Measurements from ENCODE around the gene PKD1. TPM values are rescaled to one million over a fixed set of nuclear protein-coding genes. Genes with fewer than 3 reads are reported as not detected.

Gene PKD1
- total RNA-seq, 1 donor from 2014 or later: 183 TPM

- no peaks in the 10 kb centered on the region for H3K36me3 Mint-ChIP-seq
- TF ChIP-seq CTCF (IDR thresholded peaks at IDR 0.05; ENCODE audit: unreplicated experiment): no peak
- H3K4me3 Mint-ChIP-seq: peak overlapping the region; percentile 96
- H3K9me3 Mint-ChIP-seq: no peaks in the 10 kb centered on the region
- no peaks in the 10 kb centered on the region for H3K27me3 Mint-ChIP-seq (ENCODE audit: low read depth)
- peak overlapping the region; percentile 94 for H3K27ac Mint-ChIP-seq
- peaks cover 38% of the 10 kb centered on the region for H3K4me1 Mint-ChIP-seq
- DNase-seq (ENCODE audit: low spot score in 2 of 2, unreplicated experiment in 2 of 2): no peak
Measured at GRCh38 chr16:2156849-2157224, 21.1 kb upstream of the PKD1 start.

- H3K27me3 Mint-ChIP-seq (ENCODE audit: low read depth): no peaks in the 10 kb centered on the region
- peak overlapping the region; percentile 96 for H3K4me3 Mint-ChIP-seq
- no peaks in the 10 kb centered on the region for H3K9me3 Mint-ChIP-seq
- no peak for TF ChIP-seq CTCF (IDR thresholded peaks at IDR 0.05; ENCODE audit: unreplicated experiment)
- DNase-seq (ENCODE audit: low spot score in 2 of 2, unreplicated experiment in 2 of 2): peak in 1 of 2 experiments; percentile 50
- H3K36me3 Mint-ChIP-seq: peaks cover 2% of the 10 kb centered on the region
- H3K27ac Mint-ChIP-seq: peak overlapping the region; percentile 94
- peaks cover 45% of the 10 kb centered on the region for H3K4me1 Mint-ChIP-seq
Measured at GRCh38 chr16:2155977-2156848, 20.5 kb upstream of the PKD1 start.

- H3K4me1 Mint-ChIP-seq: peaks cover 52% of the 10 kb centered on the region
- H3K9me3 Mint-ChIP-seq: no peaks in the 10 kb centered on the region
- DNase-seq (ENCODE audit: low spot score in 2 of 2, unreplicated experiment in 2 of 2): peak; percentile 95 to 97
- peaks cover 4% of the 10 kb centered on the region for H3K36me3 Mint-ChIP-seq
- H3K4me3 Mint-ChIP-seq: peak within 1 kb of the TSS; percentile 96
- TF ChIP-seq CTCF (IDR thresholded peaks at IDR 0.05; ENCODE audit: unreplicated experiment): no peak
- no peaks in the 10 kb centered on the region for H3K27me3 Mint-ChIP-seq (ENCODE audit: low read depth)
- H3K27ac Mint-ChIP-seq: peak within 1 kb of the TSS; percentile 94
Measured at GRCh38 chr16:2155091-2155950, 19.6 kb upstream of the PKD1 start, which contains the start of gene TRAF7. TSS of gene TRAF7 (plus strand) at chr16:2155782. CDS start at chr16:2163921, 8,139 bp downstream.

GRCh38 chr16:2154533-2155090, 18.9 kb upstream of the PKD1 start:
- Mint-ChIP-seq H3K9me3 (no peaks in the 10 kb centered on the region), H3K4me1 (peaks cover 59% of the 10 kb centered on the region), H3K36me3 (peaks cover 4% of the 10 kb centered on the region), H3K27me3 (ENCODE audit: low read depth) (no peaks in the 10 kb centered on the region), H3K4me3 (peak overlapping the region; percentile 89), H3K27ac (peak overlapping the region; percentile 87)
- peak in 1 of 2 experiments; percentile 54 for DNase-seq (ENCODE audit: low spot score in 2 of 2, unreplicated experiment in 2 of 2)
- no peak for TF ChIP-seq CTCF (IDR thresholded peaks at IDR 0.05; ENCODE audit: unreplicated experiment)

- Mint-ChIP-seq H3K27me3 (ENCODE audit: low read depth) (no peaks in the 10 kb centered on the region), H3K36me3 (peaks cover 4% of the 10 kb centered on the region), H3K27ac (peak overlapping the region; percentile 87), H3K4me3 (peak overlapping the region; percentile 89), H3K9me3 (no peaks in the 10 kb centered on the region), H3K4me1 (peaks cover 64% of the 10 kb centered on the region)
- TF ChIP-seq CTCF (IDR thresholded peaks at IDR 0.05; ENCODE audit: unreplicated experiment): no peak
- DNase-seq (ENCODE audit: low spot score in 2 of 2, unreplicated experiment in 2 of 2): no peak
Measured at GRCh38 chr16:2152695-2153506, 17.2 kb upstream of the PKD1 start.

All from mesothelial cell of epicardium (in vitro differentiated cells).